Liver (tissue), 9 donors: Measurements from ENCODE around the gene ERP27. TPM values are rescaled to one million over a fixed set of nuclear protein-coding genes. Genes with fewer than 3 reads are reported as not detected.

Experiments used
- DNase-seq: peaks from one replicate; pipeline ENCODE4 v3.0.0-alpha.2; 2017; ENCODE audit warnings: low spot score
- H3K27ac ChIP-seq, 2 donors: one replicate each; pipeline ENCODE4 v1.7.0; 2013; ENCODE audit warnings: inconsistent platforms in 2 of 2, low read length in 2 of 2, control low read depth in 1 of 2, low read depth in 1 of 2, mild to moderate bottlenecking in 1 of 2
- H3K27me3 ChIP-seq, 4 donors: one replicate each; pipeline versions ENCODE4 v1.6.1 to v1.7.0; 2013; ENCODE audit warnings: low read length in 3 of 4, inconsistent platforms in 1 of 4, mild to moderate bottlenecking in 1 of 4, moderate library complexity in 1 of 4; ENCODE audit not compliant: control insufficient read depth in 4 of 4, insufficient read depth in 4 of 4
- H3K36me3 ChIP-seq, 4 donors: one replicate each; pipeline versions ENCODE4 v1.6.1 to v1.7.0; 2013; ENCODE audit warnings: low read length in 3 of 4, mild to moderate bottlenecking in 3 of 4, low read depth in 1 of 4, moderate library complexity in 1 of 4; ENCODE audit not compliant: control insufficient read depth in 4 of 4, insufficient read depth in 3 of 4
- H3K4me1 ChIP-seq, 4 donors: one replicate each; pipeline versions ENCODE4 v1.6.1 to v1.7.0; 2013; ENCODE audit warnings: low read length in 3 of 4, mild to moderate bottlenecking in 3 of 4, moderate library complexity in 1 of 4; ENCODE audit not compliant: control insufficient read depth in 4 of 4, insufficient read depth in 4 of 4
- H3K4me3 ChIP-seq, 3 donors: one replicate each; pipeline versions ENCODE4 v1.6.1 to v1.7.0; 2013; ENCODE audit warnings: low read length in 3 of 3, control low read depth in 1 of 3, low read depth in 1 of 3, mild to moderate bottlenecking in 1 of 3
- H3K9ac ChIP-seq, 2 donors: one replicate each; pipeline ENCODE4 v1.7.0; 2013; ENCODE audit warnings: low read length in 2 of 2, mild to moderate bottlenecking in 2 of 2, moderate library complexity in 2 of 2, control low read depth in 1 of 2, low read depth in 1 of 2
- H3K9me3 ChIP-seq, 4 donors: one replicate each; pipeline versions ENCODE4 v1.6.1 to v1.7.0; 2013; ENCODE audit warnings: low read length in 3 of 4; ENCODE audit not compliant: control insufficient read depth in 4 of 4
- CTCF ChIP-seq: fragments of 150-350 bp; IDR thresholded peaks from 2 replicates; pipeline ENCODE4 v1.5.1; 2017; ENCODE audit warnings: improper control_type of control experiment, low read depth, low read length; ENCODE audit not compliant: missing input control
- FOXA1 ChIP-seq: IDR thresholded peaks from 2 replicates; pipeline ENCODE4 v1.6.1; 2016; ENCODE audit warnings: antibody characterized with exemption
- FOXA2 ChIP-seq: IDR thresholded peaks from 2 replicates; pipeline ENCODE4 v1.6.1; 2016; ENCODE audit warnings: antibody characterized with exemption
- GABPA ChIP-seq, 2 donors: IDR thresholded peaks in 1 of 2; conservative IDR thresholded peaks in 1 of 2; 2 replicates each; pipeline ENCODE4 v1.6.1; 2016; ENCODE audit warnings: antibody characterized with exemption in 2 of 2, mild to moderate bottlenecking in 1 of 2, moderate library complexity in 1 of 2
- HNF4A ChIP-seq, 2 donors: conservative IDR thresholded peaks; 2 replicates each; pipeline ENCODE4 v1.6.1; 2016; ENCODE audit warnings: antibody characterized with exemption in 2 of 2, mild to moderate bottlenecking in 2 of 2
- HNF4G ChIP-seq: IDR thresholded peaks from 2 replicates; pipeline ENCODE4 v1.6.1; 2016; ENCODE audit warnings: antibody characterized with exemption
- JUND ChIP-seq, 2 donors: IDR thresholded peaks; 2 replicates each; pipeline ENCODE4 v1.6.1; 2016; ENCODE audit warnings: antibody characterized with exemption in 2 of 2
- MAX ChIP-seq: IDR thresholded peaks from 2 replicates; pipeline ENCODE4 v1.6.1; 2016; ENCODE audit warnings: antibody characterized with exemption
- RAD21 ChIP-seq, 2 donors: IDR thresholded peaks; 2 replicates each; pipeline ENCODE4 v1.6.1; 2016; ENCODE audit warnings: antibody characterized with exemption in 2 of 2, mild to moderate bottlenecking in 2 of 2
- REST ChIP-seq: IDR thresholded peaks from 2 replicates; pipeline ENCODE4 v1.6.1; 2016; ENCODE audit warnings: antibody characterized with exemption, mild to moderate bottlenecking
- TAF1 ChIP-seq: conservative IDR thresholded peaks from 2 replicates; pipeline ENCODE4 v1.6.1; 2016; ENCODE audit warnings: antibody characterized with exemption, mild to moderate bottlenecking
- YY1 ChIP-seq: IDR thresholded peaks from 2 replicates; pipeline ENCODE4 v1.6.1; 2016; ENCODE audit warnings: antibody characterized with exemption, mild to moderate bottlenecking
- WGBS: extraction: QIAGEN DNeasy Blood & Tissue Kit; methylation state at CpG from one replicate; pipeline ENCODE4 v1.1.7; 2013; 5-methylcytosine and 5-hydroxymethylcytosine counted together
- polyA plus RNA-seq, 2 donors: library from polyadenylated mRNA; stranded (reverse) in 1 of 2; unstranded in 1 of 2; fragments of 200-250 nt in 1 of 2; fragments of >200 nt in 1 of 2; fragmentation: Nextera tagmentation in 1 of 2; extraction: Ambion mirVana in 1 of 2; gene quantifications; one replicate each; pipeline versions ENCODE4 v1.2.1 to v1.2.3, GENCODE V29; 2013 to 2015
- total RNA-seq, 2 donors: library from RNA; depleted of rRNA; stranded (reverse); fragments of >200 nt; gene quantifications; one replicate each; pipeline ENCODE4 v1.2.3, GENCODE V29; 2014
- TF ChIP-seq, protein P1 (sequence below): IDR thresholded peaks from 2 replicates; pipeline ENCODE4 v1.6.1; 2016; ENCODE audit warnings: antibody characterized with exemption
- TF ChIP-seq, protein P2 (sequence below): IDR thresholded peaks from 2 replicates; pipeline ENCODE4 v1.6.1; 2016; ENCODE audit warnings: antibody characterized with exemption
- donor health status: healthy.
- donor health status: healthy.
- donor health status: healthy.
- donor health status: healthy.
- donor health status: healthy.

ERP27 gene
- total and polyA plus RNA-seq, 4 donors: 0.14 to 5.8 (median 0.51) TPM

DNA sequence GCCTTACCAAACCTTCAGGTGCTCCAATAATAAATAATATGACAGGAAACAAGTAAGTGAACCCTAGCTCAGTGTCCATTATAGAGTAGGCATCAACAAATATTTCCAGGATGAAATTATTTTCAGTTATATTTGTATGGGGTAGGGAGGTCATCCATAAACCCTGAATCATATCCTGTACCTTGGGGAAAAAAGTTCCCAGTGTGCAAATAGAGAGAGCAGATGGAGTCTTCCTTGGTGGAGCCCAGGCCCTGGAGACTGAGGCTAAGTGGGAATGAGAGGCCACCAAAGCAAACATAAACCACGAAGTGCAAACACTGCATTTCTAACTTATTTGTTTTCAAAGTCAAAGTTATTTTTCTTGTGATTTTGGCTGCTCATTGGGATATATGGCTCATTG lies 8.5 kb upstream of the ERP27 start (continued):
- no peak for TF ChIP-seq REST
- no peak for TF ChIP-seq GABPA (IDR thresholded peaks at IDR 0.05 in 1 of 2, conservative IDR thresholded peaks at IDR 0.05 in 1 of 2)
- no peak for TF ChIP-seq RAD21 (IDR thresholded peaks at IDR 0.05)
- TF ChIP-seq HNF4G: no peak

GRCh38 chr12:14946162-14946561 lies 7.8 kb upstream of the ERP27 start:
- Histone ChIP-seq H3K9ac (no peak overlapping the region), H3K36me3 (peaks cover 1 to 12% (median 6%) of the 10 kb centered on the region in 4 donors), H3K4me1 (no peaks in the 10 kb centered on the region), H3K27me3 (no peaks in the 10 kb centered on the region), H3K27ac (no peak overlapping the region), H3K9me3 (no peaks in the 10 kb centered on the region), H3K4me3 (no peak overlapping the region)
- no peak for DNase-seq
- no peak for TF ChIP-seq TAF1
- TF ChIP-seq, protein P1, sequence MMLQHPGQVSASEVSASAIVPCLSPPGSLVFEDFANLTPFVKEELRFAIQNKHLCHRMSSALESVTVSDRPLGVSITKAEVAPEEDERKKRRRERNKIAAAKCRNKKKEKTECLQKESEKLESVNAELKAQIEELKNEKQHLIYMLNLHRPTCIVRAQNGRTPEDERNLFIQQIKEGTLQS: no peak
- no peak for TF ChIP-seq FOXA1
- TF ChIP-seq YY1: no peak
- no peak for TF ChIP-seq CTCF
- no peak for TF ChIP-seq GABPA (IDR thresholded peaks at IDR 0.05 in 1 of 2, conservative IDR thresholded peaks at IDR 0.05 in 1 of 2)
- TF ChIP-seq FOXA2: no peak
- no peak for TF ChIP-seq HNF4A (conservative IDR thresholded peaks at IDR 0.05)
- TF ChIP-seq MAX: no peak
- no peak for TF ChIP-seq JUND (IDR thresholded peaks at IDR 0.05)
- TF ChIP-seq, protein P2, sequence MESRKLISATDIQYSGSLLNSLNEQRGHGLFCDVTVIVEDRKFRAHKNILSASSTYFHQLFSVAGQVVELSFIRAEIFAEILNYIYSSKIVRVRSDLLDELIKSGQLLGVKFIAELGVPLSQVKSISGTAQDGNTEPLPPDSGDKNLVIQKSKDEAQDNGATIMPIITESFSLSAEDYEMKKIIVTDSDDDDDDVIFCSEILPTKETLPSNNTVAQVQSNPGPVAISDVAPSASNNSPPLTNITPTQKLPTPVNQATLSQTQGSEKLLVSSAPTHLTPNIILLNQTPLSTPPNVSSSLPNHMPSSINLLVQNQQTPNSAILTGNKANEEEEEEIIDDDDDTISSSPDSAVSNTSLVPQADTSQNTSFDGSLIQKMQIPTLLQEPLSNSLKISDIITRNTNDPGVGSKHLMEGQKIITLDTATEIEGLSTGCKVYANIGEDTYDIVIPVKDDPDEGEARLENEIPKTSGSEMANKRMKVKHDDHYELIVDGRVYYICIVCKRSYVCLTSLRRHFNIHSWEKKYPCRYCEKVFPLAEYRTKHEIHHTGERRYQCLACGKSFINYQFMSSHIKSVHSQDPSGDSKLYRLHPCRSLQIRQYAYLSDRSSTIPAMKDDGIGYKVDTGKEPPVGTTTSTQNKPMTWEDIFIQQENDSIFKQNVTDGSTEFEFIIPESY: no peak
- 82% methylated on average over 2 of the region's 2 CpGs for WGBS
